NCI-H187 (cell line): ENCODE measurements around the gene SIX4.

ENCODE experiments used
- DNase-seq, 2 experiments: peaks; one replicate each; lab custom pipeline; 2025; lab: John Stamatoyannopoulos, UW

The SIX4 gene

GRCh38 chr14:60722107-60722356 is 2.1 kb downstream of the SIX4 start:
- peak in 1 of 2 experiments; percentile 76 for DNase-seq

GRCh38 chr14:60721326-60722106 is 2.6 kb downstream of the SIX4 start:
- no peak for DNase-seq

- no peak for DNase-seq
These were observed 3.2 kb downstream of the SIX4 start for GRCh38 chr14:60720962-60721325.

DNA sequence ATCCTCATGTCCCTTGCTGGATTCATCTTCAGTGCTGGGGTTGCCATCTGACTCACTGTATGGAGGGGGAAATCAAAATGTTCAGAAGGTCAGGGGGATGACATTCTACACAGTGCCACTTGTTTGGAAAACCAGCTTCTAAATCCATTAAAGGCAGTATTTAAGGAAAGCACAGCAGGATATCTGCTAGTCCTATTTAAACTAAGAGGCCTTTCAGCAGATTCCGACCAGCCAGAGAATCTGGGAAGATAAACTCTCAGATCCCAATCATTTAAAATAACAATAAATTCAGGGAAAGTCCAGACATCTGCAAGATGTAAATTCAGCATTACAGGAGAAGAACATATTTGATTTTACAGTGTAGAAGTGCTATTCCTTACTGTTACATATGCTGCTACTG is 3.8 kb downstream of the SIX4 start:
- no peak for DNase-seq

DNA sequence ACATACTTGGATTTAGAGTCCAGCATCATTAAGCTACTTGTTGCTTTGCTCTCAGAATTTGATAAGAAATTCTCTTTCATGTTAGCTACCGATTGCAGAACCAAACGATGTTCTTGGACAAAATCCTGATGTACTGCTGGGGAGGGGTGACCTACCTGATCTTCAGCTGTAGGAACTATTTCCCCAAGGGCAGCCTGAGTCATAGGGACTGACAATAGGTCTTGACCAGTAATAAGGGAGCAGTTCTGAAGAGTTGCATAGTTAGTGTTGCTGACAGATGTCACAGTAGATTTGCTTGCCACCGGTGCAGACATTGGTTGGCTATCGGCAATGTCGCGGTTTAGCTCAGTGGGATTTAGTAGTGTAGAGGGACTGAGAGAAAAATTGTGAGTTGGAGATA is 10.6 kb downstream of the SIX4 start:
- no peak for DNase-seq

GRCh38 chr14:60710494-60710893 is 13.7 kb downstream of the SIX4 start:
- no peak for DNase-seq

DNA sequence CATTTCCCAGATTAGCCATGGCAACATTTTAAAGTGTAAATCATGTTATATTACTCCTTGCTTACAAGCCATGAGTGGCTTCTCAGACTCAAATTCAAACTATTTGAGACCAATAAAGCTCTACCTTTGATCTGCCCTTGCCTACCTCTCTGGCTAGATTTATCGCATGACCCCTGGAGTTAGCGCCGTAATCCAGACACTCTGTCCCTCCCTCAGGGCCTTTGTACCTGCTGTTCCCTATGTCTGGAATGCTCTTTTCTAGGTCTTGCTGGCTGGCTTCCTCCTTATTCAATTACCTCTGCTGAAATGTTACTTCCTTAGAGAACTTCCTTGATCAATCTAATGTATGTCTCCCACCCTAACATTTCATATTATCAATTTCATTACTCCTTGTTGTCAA is 16.3 kb downstream of the SIX4 start:
- no peak for DNase-seq

GRCh38 chr14:60705100-60705499 is 19.1 kb downstream of the SIX4 start:
- no peak for DNase-seq

- DNase-seq: no peak
These were observed 23.6 kb downstream of the SIX4 start for GRCh38 chr14:60700598-60700997.

DNA sequence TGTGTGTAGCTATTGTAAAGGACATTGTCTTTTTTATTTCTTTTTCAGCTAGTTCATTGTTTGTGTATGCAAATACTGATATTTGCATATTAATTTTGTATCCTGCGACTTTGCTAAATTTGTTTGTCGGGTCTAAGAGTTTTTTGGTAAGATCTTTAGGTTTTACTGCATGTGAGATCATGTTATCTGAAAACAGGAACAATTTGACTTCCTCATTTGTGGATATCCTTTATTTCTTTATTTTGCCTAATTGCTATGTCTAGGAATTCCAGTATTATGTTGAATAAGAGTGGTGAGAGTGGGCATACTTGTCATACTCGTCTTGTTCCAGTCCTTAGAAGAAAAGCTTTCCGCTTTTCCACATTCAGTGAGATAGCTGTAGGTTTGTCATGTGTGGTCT is 28.8 kb downstream of the SIX4 start:
- DNase-seq: no peak

GRCh38 chr14:60691383-60692113 is 32.6 kb downstream of the SIX4 start:
- DNase-seq: no peak

DNA sequence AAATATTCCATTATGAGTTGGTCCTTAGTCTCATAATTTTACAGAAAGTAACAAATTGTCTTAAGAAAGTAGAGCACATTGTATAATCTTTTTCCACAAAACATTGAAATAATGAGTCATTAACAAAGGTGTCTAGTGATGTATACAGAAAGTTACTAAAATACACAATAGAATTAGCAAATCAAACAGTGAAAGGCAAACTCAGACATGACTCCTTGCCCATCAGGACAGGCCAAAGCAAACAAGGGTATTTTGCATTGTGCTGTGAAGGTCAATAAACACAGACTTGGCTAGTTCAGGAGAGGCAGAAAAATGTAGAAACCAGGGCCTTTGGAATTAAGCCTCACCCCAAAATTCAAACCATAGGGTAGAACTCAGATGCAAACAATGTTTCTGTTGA is 37.3 kb downstream of the SIX4 start:
- no peak for DNase-seq

DNA sequence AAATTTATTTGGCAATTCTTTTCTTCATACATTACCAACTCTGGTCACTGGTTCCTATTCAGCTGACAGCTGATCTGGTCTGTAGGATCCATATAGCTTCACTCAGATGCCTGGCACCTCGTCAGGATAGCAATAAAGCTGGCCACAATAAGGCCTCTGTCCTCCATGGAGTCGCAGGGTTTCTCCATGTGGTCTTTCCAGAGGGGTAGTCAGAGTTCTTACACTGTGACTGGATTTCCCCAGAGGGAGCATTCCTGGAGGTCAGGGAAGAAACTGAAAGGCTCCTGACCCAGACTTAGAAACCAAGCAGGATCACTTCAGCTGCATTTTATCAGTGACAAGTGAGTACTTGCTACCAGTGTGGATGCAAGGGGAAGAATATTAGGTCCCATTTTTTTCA is 39.9 kb downstream of the SIX4 start:
- no peak for DNase-seq

DNA sequence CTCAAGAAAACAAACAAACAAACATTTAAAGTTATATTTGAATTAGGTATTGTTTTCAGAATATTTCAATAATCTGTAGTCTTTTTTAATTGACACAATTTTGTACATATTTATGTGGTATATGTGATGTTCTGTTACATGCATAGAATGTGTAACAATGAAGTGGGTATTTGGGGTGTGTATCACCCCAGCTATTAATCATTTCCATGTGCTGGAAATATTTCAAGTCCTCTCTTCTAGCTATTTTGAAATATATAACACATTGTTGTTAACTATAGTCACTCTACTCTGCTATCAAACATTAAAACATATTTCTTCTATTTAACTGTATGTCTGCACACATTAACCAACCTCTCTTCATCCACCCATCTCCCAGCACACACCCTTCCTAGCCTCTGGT is 42.9 kb downstream of the SIX4 start:
- no peak for DNase-seq

DNA sequence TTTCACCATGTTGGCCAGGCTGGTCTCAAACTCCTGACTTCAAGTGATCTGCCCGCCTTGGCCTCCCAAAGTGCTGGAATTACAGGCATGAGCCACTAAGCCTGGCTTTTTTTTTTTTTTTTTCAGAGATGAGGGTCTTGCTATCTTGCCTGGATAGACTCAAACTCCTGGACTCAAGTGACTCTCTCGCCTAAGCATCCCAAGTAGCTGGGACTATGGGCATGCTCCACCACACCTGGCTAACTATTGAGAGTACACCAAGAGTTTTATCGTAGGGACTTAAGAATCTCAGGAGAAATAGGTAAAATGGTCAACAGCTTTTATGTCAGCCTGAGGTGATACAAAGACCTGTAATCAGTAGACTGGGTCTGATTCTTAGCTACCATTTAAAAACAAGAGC is 43.6 kb downstream of the SIX4 start:
- DNase-seq: no peak

DNA sequence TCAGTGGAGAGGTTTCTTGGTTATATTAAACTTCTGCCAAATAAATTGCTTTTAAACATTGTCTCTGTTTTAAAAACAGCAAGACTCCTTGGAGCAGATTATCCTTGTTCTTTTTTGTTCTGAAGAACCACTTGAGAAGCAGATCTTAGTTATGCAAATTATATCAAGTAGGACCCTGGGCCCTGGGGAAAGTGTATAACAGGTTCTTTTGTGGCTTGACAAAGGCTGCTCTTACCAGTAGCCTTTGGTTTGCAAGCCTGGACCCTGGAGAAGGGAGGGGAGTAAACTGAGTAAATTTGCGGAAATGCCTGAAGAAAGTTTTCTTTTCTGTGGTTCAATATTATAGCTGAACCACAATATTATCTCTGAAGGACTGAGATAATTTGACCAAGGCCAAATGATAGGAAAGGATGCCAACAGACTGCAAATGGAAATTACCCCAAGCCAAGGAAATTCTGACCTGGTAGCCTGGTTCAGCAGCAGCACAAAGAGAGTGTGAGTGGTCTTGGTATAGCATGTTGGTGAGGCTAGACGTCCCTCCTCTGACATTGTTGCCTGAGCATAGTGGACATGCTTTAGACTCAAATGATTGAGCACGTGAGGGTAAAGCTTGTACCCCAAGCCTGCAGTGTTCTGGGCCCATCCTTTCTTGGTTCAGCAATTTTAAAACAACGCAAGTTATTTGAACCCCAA is 44.4 kb downstream of the SIX4 start:
- no peak for DNase-seq

GRCh38 chr14:60677701-60678100 is 46.5 kb downstream of the SIX4 start:
- DNase-seq: no peak

GRCh38 chr14:60670989-60671388 is 53.2 kb downstream of the SIX4 start:
- no peak for DNase-seq

DNA sequence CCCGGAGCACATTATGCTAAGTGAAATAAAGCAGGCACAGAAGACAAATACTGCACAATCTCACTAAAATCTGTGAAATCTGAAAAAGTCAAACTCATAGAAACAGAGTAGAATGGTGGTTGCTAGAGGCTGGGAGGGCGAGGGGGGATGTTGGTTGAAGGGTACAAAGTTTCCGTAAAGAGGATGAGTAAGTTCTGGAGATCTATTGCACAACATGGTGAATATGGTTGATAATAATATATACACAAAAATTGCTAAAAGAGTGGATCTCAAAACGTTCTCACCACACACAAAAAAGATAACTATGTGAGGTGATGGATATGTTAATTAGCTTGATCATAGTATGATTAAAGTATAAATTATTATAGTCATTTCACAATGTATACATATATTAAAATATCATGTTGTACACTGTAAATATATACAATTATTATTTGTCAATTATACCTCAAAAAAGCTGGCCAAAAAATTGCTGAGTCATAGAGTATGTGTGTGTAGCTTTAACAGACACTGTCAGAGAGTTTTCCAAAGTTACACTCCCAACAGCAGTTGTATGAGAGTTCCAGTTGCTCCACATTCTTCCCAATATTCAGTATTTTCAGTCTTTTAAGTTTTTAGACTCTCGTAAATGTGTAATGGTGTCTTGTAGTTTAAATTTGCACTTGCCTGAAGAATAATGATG is 55.6 kb downstream of the SIX4 start:
- no peak for DNase-seq

DNA sequence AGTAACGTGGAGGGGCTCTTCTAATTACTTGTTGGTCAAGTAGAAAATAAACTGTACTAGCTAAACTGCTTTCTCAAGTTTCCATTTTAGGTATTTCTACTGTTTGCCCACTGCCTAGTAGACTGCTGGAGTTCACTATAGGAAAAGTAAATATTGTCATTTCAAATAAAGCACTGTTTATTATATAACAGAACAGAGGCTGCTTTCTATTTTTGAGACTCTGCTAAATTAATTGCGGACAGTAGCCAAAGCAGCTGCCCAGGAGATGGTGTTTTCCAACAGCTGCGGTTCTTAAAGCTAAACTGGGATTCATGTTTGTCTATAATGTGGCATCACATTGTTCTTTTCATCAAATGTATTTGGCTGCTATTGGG is 59.0 kb downstream of the SIX4 start:
- no peak for DNase-seq

DNA sequence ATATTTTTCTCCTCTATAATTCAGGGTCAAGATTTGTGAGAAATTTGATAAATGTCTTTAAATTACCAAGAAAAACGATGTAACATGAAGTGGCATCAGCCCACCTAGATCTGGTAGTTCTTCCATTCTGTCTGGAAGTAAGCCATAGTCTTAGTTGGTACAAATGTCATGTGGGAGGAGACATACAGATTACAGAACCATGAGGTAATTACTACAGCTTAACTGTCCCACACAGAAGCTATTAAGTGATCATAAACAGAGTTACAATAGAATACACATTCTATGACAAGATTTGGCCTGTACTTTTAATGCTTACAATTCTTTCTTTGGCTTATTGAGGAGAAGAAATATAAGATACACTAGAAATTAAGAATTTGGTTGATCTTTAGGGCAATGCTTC is 61.2 kb downstream of the SIX4 start:
- DNase-seq: no peak

DNA sequence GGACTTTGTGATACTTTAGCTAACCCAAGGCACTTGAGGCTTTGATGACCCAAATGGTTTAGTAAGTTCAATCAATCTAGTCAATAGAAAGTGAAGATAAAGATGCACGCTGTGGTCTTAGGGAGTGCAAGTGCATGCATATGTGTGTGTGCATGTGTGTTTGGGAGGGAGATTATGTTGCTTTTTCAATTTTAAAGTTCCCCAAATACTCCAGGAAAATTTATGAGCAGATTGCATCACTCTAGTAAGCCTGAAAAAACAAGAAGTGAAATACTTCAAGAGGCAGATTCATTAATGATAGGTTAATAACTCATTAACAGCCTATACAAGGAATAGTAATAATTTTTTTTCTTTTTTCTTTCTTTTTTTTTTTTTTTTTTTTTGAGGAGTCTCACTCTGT is 62.4 kb downstream of the SIX4 start:
- no peak for DNase-seq
